ENCODE measurements around the gene ATP6V0E1.
"Not testable (repeated sequence)": the region's sequence is repeated elsewhere in the genome, so short reads cannot be mapped to it uniquely, and the experiment has no call there.

The ATP6V0E1 gene

GRCh38 chr5:173041881-173042762 lies 58.6 kb downstream of the ATP6V0E1 start:
- no peak for DNase-seq

GRCh38 chr5:173042763-173043107 lies 59.2 kb downstream of the ATP6V0E1 start:
- no peak for DNase-seq

GRCh38 chr5:173045474-173045873 lies 61.9 kb downstream of the ATP6V0E1 start:
- DNase-seq = no peak

- not testable (repeated sequence) for DNase-seq
Observed at GRCh38 chr5:173047096-173047837, 63.7 kb downstream of the ATP6V0E1 start.

GRCh38 chr5:173047838-173048105 lies 64.2 kb downstream of the ATP6V0E1 start:
- no peak for DNase-seq

- no peak for DNase-seq
Observed at GRCh38 chr5:173050791-173051190, 67.2 kb downstream of the ATP6V0E1 start.

GRCh38 chr5:173051746-173052145 lies 68.2 kb downstream of the ATP6V0E1 start:
- peak; percentile 38 for DNase-seq

GRCh38 chr5:173053041-173053440 lies 69.5 kb downstream of the ATP6V0E1 start:
- no peak for DNase-seq

- no peak for DNase-seq
Observed at GRCh38 chr5:173055042-173055721, 71.6 kb downstream of the ATP6V0E1 start.

GRCh38 chr5:173055722-173055982 lies 72.1 kb downstream of the ATP6V0E1 start:
- peak; percentile 45 for DNase-seq

GRCh38 chr5:173055983-173056782 lies 72.6 kb downstream of the ATP6V0E1 start, which contains the start of gene CREBRF:
CREBRF (plus strand) TSS chr5:173056352; CDS start chr5:173080776, 24,424 bp downstream.
- peak; percentile 95 for DNase-seq

- DNase-seq = peak; percentile 89
Observed at GRCh38 chr5:173056783-173057061, 73.2 kb downstream of the ATP6V0E1 start.

GRCh38 chr5:173057062-173057924 lies 73.7 kb downstream of the ATP6V0E1 start:
- DNase-seq = peak; percentile 98

GRCh38 chr5:173062141-173062540 lies 78.6 kb downstream of the ATP6V0E1 start:
- DNase-seq = no peak

GRCh38 chr5:173065155-173065554 lies 81.6 kb downstream of the ATP6V0E1 start:
- DNase-seq = no peak

- DNase-seq = no peak
Observed at GRCh38 chr5:173069671-173070070, 86.1 kb downstream of the ATP6V0E1 start.

- DNase-seq = no peak
Observed at GRCh38 chr5:173075137-173075843, 91.7 kb downstream of the ATP6V0E1 start.

GRCh38 chr5:173075970-173076369 lies 92.4 kb downstream of the ATP6V0E1 start:
- DNase-seq = no peak

- not testable (repeated sequence) for DNase-seq
Observed at GRCh38 chr5:173076471-173076870, 92.9 kb downstream of the ATP6V0E1 start.

- DNase-seq = no peak
Observed at GRCh38 chr5:173078878-173079277, 95.3 kb downstream of the ATP6V0E1 start.

Data from NCI-H82 (cell line).